ENCODE measurements around the gene LILRA1.
"Not testable (repeated sequence)": the region's sequence is repeated elsewhere in the genome, so short reads cannot be mapped to it uniquely, and the experiment has no call there.

Gene LILRA1

GRCh38 chr19:54627912-54628311, 34.5 kb downstream of the LILRA1 start:
- not testable (repeated sequence) for DNase-seq

- DNase-seq: not testable (repeated sequence)
Observed at GRCh38 chr19:54630262-54630661, 36.8 kb downstream of the LILRA1 start, which contains the start of gene LILRB1. Gene LILRB1, plus strand, starts transcription at chr19:54630484. Its CDS starts 590 bp downstream, at chr19:54631074.

DNA sequence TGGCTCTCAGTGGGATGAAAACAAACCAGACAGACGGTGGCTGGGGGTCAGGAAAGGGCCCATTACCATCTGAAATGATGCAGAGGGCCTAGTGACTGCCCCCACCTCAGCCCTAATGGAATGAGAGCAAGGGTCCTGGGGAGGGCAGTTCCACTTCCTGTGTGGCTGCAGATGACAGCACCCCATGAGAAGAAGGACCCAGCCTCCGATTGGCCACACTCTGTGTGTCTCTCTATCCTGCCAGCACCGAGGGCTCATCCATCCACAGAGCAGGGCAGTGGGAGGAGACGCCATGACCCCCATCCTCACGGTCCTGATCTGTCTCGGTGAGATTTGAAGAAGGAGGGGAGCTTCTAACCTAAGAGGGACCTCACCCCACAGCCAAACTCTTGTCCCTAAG, 37.4 kb downstream of the LILRA1 start:
- no peak for DNase-seq

- not testable (repeated sequence) for DNase-seq
Observed at GRCh38 chr19:54631489-54632337, 38.3 kb downstream of the LILRA1 start.

GRCh38 chr19:54632517-54632916, 39.1 kb downstream of the LILRA1 start:
- not testable (repeated sequence) for DNase-seq

DNA sequence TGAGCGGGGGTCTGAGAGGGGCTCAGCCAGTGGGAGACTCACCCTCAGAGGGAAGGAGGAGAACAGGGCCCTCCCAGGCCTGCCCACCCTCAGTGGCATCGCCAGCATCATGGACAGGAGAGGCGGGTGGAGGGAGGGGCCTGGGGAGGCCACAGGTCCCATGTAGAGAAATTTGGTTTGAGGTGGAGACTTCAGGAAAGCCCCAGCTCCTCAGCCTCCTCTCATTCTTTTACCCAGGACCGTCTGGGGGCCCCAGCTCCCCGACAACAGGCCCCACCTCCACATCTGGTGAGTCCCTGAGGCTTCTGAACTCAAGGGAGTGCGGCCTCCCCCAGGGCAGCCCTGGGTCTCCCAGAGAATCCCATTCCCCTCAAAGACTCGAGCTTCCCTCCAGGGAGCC, 40.0 kb downstream of the LILRA1 start:
- no peak for DNase-seq

DNA sequence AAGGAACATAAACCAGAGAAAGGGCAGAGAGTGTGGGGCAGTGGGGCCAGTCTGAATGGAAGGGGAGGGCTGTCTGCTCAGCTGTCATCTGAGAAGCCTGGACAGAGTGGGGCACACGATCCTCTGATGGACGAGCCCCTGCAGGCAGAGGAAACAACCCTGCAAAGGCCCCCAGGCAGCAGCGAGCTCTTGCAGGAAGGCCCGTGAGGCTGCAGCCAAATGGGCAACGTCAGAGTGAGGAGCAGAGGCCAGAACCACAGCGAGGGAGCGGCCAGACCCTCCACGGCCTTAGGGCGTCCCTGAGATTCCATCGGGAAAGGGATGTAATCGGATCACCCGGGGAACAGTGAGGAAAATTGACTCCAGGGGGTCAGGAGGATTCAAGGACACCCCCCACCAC, 42.6 kb downstream of the LILRA1 start:
- not testable (repeated sequence) for DNase-seq

- DNase-seq: no peak
Observed at GRCh38 chr19:54638683-54639082, 45.3 kb downstream of the LILRA1 start.

GRCh38 chr19:54642953-54643352, 49.5 kb downstream of the LILRA1 start:
- not testable (repeated sequence) for DNase-seq

DNA sequence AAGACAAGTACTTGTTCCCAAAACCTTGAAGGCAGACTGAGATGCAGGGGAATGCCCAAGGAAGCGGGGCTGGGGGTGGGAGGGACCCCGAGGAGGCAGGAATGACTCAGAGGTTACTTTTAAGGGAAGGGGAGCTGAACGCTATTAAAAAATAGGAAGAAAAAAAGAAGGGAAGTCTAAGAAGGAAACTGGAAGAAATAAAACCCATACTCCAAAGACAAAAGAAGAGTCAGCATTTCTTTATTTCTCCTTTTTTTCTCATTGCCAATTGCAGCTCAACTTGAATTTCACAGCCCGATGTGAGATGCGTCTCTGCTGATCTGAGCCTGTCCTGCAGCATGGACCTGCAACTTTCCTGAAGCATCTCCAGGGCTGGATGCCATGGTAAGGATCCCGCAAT, 50.2 kb downstream of the LILRA1 start:
- DNase-seq: not testable (repeated sequence)

- no peak for DNase-seq
Observed at GRCh38 chr19:54644056-54644455, 50.6 kb downstream of the LILRA1 start.

DNA sequence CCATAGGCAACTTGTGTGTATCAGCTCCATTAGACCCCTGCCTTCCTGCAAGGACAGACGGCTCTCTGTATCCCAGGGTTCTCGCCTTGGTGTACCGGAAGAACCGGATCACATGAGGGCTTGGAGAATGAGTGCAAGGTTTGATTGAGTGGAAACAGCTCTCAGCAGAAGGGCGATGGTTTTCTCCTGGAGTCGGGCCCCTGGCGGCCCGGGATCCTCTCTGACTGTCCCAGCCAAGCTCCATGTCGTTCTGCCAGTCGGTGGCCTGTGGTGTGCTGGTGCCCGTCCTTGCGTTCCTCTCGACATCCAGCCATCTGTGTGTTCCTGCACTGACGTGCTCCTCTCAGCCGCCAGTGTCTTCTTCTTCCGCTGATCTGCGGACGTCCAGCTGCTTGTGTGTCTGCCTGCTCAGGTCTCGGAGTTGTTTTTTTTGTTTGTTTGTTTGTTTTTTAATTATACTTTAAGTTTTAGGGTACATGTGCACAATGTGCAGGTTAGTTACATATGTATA, 53.0 kb downstream of the LILRA1 start:
- no peak for DNase-seq

DNA sequence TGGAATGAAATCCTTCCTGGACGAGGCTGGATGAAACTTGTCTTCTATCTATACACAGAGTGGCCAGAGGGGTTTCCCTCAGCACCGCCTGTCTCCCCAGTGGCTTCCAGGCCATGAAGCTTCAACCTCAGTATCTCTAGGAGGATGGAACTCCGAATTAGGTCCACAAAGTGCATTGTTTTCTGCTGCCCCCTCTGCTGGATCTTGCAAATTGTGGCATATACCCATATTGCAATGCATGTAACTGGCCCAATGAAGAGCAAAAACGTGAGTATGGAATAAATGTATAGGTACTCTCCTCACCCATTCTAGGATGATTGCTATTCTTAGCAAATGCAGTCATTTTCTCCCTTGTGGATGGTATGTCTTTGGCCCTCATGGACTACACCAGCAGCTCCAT, 54.7 kb downstream of the LILRA1 start:
- DNase-seq: no peak

DNA sequence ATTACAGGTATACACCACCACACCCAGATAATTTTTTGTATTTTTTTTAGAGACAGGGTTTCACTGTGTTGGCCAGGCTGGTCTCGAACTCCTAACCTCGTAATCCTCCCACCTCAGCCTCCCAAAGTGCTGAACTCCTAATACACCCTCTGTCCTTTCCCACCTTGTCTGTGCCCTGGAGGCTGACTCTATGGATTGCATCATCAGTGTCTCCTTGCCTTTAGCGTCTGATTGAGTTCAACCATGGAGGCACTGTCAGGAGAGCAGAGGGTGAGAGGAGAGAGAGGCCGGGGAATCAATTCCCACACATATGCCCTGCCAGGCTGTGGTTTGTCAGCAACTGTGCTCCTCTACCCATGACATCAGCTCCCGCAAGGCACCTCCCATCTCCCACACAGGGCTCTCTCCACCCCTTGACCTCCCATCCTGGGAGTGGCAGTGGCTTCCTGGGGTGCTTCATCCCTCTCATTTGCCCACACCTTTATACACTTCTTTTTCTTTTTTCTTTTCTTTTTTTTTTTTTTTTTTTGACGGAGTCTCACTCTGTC, 56.8 kb downstream of the LILRA1 start:
- DNase-seq: no peak
